ENCODE measurements around the gene IL10. TPM values are rescaled to one million over a fixed set of nuclear protein-coding genes. Genes with fewer than 3 reads are reported as not detected.

IL10 gene
- total RNA-seq, 1 donor from 2014 or later = 1.4 TPM

GRCh38 chr1:206798384-206798996 is 26.2 kb upstream of the IL10 start:
- H3K27me3 ChIP-seq (ENCODE audit: low read depth) = no peaks in the 10 kb centered on the region
- no peaks in the 10 kb centered on the region for H3K36me3 ChIP-seq
- no peak overlapping the region for H3K27ac ChIP-seq
- no peaks in the 10 kb centered on the region for H3K9me3 ChIP-seq
- ATAC-seq (no peak), DNase-seq (no peak)
- H3K4me3 ChIP-seq = no peak overlapping the region
- intact Hi-C loops (cut with DNase I) = no loop called here
- TF ChIP-seq, protein P1, sequence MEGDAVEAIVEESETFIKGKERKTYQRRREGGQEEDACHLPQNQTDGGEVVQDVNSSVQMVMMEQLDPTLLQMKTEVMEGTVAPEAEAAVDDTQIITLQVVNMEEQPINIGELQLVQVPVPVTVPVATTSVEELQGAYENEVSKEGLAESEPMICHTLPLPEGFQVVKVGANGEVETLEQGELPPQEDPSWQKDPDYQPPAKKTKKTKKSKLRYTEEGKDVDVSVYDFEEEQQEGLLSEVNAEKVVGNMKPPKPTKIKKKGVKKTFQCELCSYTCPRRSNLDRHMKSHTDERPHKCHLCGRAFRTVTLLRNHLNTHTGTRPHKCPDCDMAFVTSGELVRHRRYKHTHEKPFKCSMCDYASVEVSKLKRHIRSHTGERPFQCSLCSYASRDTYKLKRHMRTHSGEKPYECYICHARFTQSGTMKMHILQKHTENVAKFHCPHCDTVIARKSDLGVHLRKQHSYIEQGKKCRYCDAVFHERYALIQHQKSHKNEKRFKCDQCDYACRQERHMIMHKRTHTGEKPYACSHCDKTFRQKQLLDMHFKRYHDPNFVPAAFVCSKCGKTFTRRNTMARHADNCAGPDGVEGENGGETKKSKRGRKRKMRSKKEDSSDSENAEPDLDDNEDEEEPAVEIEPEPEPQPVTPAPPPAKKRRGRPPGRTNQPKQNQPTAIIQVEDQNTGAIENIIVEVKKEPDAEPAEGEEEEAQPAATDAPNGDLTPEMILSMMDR (IDR thresholded peaks at IDR 0.05) = no peak
- peaks cover 13% of the 10 kb centered on the region for H3K4me1 ChIP-seq

DNA sequence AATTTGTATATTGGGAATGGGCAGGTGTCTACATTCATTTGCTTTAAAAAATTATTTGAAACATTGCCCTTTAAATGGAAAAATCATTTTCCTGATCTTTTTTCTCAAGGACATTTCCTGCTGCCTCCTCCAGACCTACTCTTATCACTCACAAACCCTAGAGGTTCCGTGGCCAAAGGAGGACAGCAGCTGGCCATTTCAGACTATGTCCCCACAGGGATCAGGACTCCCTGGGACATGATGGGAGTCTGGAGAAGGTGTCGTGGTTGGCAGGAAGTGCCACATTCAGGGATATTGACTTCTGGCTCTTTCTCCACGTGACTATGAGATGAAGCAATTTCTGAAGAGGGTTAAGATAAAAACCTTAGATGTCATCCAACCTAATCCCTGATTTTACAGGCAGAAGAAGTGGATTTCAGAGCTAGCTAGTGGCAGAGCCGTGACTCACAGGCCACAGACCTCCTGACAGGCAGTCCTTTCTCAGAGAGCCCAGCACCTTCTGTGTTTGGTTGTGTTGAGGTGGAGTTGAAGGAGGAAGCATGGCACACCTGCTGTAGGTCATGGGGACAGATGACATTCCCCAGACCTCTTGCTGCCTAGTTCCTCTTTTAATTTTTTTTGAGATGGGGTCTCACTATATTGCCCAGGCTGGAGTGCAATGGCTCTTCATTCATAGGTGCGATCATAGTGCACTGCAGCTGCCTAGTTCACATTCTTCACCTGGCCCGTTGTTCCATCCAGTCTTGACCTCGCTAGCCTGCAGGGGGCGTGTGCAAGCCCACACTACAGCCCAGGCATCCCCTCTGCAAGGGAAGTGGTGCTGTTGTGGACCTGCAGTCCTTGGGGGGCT is 25.5 kb upstream of the IL10 start:
- Histone ChIP-seq H3K9me3 (no peaks in the 10 kb centered on the region), H3K27ac (no peak overlapping the region), H3K4me3 (no peak overlapping the region), H3K4me1 (peaks cover 13% of the 10 kb centered on the region), H3K27me3 (ENCODE audit: low read depth) (no peaks in the 10 kb centered on the region), H3K36me3 (no peaks in the 10 kb centered on the region)
- TF ChIP-seq, protein P1 (IDR thresholded peaks at IDR 0.05) = peak; percentile 36
- DNase-seq = no peak
- intact Hi-C loops (cut with DNase I) = no loop called here
- peak in 1 of 2 donors; percentile 45 for ATAC-seq

DNA sequence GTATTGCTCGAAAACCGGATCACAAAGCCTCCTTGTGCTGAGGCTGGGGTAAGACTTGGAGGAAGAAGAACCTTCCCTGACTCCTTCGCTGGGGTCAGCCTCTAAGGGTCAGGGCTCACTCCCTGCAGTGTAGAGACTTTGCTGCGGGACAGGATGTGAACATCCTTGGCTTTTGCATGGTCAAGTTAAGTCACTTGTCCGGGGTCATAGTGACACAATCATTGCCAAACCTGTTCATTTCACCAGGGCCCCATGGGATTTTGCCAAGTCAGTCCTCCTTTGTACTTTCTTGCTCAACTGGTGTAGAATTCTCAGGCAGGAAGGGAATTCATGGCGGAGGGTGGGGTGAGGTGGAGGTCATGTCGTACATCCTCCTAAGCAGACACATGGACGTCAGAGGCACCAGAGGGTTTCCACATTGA is 24.7 kb upstream of the IL10 start:
- H3K4me3 ChIP-seq = no peak overlapping the region
- peaks cover 13% of the 10 kb centered on the region for H3K4me1 ChIP-seq
- DNase-seq (no peak), ATAC-seq (peak; percentile 8 to 71)
- TF ChIP-seq, protein P1 (IDR thresholded peaks at IDR 0.05) = no peak
- no peaks in the 10 kb centered on the region for H3K36me3 ChIP-seq
- H3K9me3 ChIP-seq = no peaks in the 10 kb centered on the region
- H3K27ac ChIP-seq = no peak overlapping the region
- intact Hi-C loops (cut with DNase I) = no loop called here
- H3K27me3 ChIP-seq (ENCODE audit: low read depth) = no peaks in the 10 kb centered on the region

DNA sequence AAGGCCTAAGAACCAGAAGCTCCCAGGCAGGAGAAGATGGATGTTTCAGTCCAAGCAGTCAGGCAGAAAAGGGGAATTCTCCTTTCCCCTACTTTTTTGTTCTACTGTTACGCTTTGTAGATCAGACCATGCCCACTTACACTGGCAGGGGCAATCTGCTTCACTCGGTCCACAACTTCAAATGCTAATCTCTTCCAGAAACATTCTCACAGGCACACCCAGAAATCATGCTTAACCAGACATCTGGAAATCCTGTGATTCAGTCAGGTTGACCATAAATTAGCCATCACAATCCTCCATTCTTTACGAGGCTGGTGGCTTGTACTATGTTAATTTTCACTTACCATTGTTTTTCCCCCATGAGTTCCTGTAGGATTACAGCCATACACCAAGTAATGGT is 23.8 kb upstream of the IL10 start:
- DNase-seq = no peak
- TF ChIP-seq, protein P1 (IDR thresholded peaks at IDR 0.05) = no peak
- H3K27ac ChIP-seq = no peak overlapping the region
- H3K9me3 ChIP-seq = no peaks in the 10 kb centered on the region
- ATAC-seq = no peak
- H3K4me1 ChIP-seq = peaks cover 13% of the 10 kb centered on the region
- intact Hi-C loops (cut with DNase I) = no loop called here
- H3K4me3 ChIP-seq = no peak overlapping the region
- H3K27me3 ChIP-seq (ENCODE audit: low read depth) = no peaks in the 10 kb centered on the region
- no peaks in the 10 kb centered on the region for H3K36me3 ChIP-seq

GRCh38 chr1:206794294-206794908 is 22.1 kb upstream of the IL10 start:
- H3K27me3 ChIP-seq (ENCODE audit: low read depth) = no peaks in the 10 kb centered on the region
- H3K9me3 ChIP-seq = no peaks in the 10 kb centered on the region
- peaks cover 13% of the 10 kb centered on the region for H3K4me1 ChIP-seq
- no peak overlapping the region for H3K27ac ChIP-seq
- intact Hi-C loops (cut with DNase I) = no loop called here
- H3K4me3 ChIP-seq = no peak overlapping the region
- TF ChIP-seq, protein P1 (IDR thresholded peaks at IDR 0.05) = no peak
- DNase-seq (no peak), ATAC-seq (no peak)
- no peaks in the 10 kb centered on the region for H3K36me3 ChIP-seq
